ENCODE data around the gene CD79B. TPM values are rescaled to one million over a fixed set of nuclear protein-coding genes. Genes with fewer than 3 reads are reported as not detected.

The CD79B gene
- polyA plus RNA-seq, 1 donor from 2014 or later: 1,452 TPM

DNA sequence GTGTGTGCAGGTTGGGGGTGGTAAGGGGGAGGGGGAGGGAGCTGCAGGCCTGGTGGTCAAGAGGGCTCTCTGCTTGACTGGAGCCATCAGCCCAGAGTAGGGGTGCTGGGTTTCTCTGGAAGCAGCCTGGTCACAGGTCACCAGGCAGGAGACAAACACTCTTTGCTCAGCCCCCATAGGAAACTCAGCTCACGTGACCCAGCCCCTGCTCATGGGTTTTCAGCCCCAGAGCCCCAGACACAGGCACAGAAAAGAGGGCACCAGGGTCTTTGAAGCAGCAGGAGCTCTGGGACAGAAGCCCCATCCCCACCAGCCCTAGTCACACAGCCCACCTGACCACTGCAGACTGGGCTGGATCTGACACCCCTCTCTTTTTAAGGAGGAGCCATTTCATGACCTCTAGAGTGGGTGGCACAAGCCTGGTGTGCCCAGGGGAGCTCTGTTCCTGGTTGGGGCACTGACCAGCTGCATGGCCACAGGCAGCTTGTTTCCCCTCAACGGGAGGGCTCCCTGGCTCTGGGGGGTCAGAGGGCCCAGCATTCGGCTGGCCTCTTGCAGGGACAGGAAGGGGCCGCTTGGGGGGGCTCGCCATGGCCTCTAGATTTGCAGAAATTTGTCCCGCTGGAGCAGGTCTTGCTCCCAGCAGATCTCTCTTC is 13.8 kb upstream of the CD79B start:
- Mint-ChIP-seq H3K36me3 (peaks cover 4% of the 10 kb centered on the region), H3K4me3 (peak overlapping the region; percentile 16 to 89 (median 80)), H3K9me3 (no peaks in the 10 kb centered on the region), H3K27ac (peak overlapping the region; percentile 79 to 94 (median 91)), H3K4me1 (peaks cover 6 to 16% (median 15%) of the 10 kb centered on the region in 3 donors), H3K27me3 (no peaks in the 10 kb centered on the region)

DNA sequence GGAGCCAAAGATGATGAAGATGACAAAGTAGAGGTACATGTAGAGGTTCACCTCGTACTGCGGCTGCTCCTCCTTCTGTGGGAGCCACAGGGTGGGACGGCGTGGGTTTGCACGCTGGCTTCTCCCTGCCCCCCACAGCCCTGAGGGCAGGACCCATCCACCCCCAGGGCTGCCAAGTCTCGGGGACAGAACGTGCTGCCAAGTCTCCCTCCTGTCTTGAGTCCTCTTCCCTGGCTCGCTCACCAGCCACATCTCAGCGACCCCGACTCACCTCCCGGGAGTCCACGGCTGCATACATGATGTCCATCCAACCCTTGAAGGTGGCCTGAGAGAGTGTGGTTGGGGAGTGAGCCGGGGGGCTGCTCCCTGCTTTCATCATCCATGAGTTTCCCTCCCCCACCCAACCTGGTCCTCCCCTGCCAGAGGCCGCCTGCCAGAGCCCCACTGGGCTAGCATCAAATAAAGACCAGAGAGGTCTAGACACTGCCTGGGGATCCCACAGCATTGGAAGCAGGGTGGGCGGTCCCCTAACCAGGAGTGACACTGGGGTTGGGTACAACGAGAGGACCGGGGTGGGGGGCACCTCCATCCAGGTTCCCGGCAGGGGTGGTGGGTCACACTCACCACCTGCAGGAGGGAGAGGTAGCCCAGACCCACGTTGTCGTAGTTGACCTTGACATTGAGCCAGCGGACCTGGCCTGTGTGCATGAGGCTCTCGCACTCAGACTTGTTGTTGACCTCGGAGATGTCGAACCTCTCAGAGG is 12.8 kb upstream of the CD79B start:
- Mint-ChIP-seq H3K36me3 (peaks cover 4% of the 10 kb centered on the region), H3K27ac (peak overlapping the region; percentile 79 to 94 (median 91)), H3K4me3 (peak overlapping the region; percentile 16 to 89 (median 76)), H3K4me1 (peaks cover 4 to 14% (median 13%) of the 10 kb centered on the region in 3 donors), H3K9me3 (no peaks in the 10 kb centered on the region), H3K27me3 (no peaks in the 10 kb centered on the region)

DNA sequence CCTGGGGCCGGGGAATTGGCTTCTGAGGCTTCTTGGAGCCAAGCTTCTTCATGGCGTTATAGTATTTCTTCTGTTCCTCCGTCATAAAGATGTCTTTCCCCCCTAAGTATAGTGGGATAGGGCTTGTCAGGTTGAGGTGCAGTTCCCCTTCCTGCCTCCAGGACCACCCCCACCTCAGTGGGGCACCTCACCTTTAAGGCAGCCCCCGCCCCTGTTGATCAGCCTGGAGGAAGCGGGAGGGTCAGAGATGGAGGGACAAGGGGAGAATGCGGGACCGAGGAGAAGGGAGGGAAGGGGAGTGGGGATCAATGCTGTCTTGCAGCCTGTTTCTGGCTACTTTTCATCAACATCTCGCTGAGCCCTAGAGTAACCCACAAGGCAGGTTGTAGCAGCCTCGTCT is 11.6 kb upstream of the CD79B start:
- Mint-ChIP-seq H3K4me3 (no peak overlapping the region), H3K36me3 (peaks cover 4% of the 10 kb centered on the region), H3K9me3 (no peaks in the 10 kb centered on the region), H3K27me3 (no peaks in the 10 kb centered on the region), H3K27ac (peak overlapping the region in 1 of 3 donors; percentile 12), H3K4me1 (peaks cover 4 to 24% (median 19%) of the 10 kb centered on the region in 3 donors)

DNA sequence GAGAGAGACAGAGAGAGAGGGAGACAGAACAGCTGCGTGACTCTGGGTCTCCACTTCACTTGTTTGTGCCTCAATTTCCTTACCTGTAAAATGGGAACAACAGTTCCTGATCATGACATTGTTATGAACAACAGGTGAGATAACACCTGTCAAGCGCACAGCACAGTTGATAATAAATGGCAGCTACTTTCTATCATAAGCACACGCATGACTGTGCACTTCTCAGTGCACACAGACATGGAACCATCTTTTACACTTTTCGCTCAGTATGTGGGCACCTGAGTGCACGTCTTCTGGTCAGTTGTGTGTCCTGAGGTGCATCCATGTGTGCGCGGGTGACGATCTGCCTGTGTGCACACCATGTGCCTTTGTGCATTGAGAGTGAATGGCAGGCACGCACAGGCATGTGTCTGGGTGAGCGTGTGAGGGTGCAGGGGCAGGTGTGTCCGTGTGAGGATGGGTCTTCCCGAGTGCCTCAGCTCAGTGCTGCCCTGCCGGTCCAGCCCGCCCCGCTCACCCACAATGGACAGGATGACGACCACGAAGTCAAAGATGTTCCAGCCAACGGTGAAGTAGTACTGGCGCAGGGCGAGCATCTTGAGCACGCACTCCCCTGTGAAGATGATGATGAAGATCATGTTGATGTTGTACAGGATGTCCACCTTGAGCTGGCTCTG is 10.3 kb upstream of the CD79B start:
- H3K4me3 Mint-ChIP-seq: no peak overlapping the region
- peaks cover 12 to 29% (median 26%) of the 10 kb centered on the region in 3 donors for H3K4me1 Mint-ChIP-seq

DNA sequence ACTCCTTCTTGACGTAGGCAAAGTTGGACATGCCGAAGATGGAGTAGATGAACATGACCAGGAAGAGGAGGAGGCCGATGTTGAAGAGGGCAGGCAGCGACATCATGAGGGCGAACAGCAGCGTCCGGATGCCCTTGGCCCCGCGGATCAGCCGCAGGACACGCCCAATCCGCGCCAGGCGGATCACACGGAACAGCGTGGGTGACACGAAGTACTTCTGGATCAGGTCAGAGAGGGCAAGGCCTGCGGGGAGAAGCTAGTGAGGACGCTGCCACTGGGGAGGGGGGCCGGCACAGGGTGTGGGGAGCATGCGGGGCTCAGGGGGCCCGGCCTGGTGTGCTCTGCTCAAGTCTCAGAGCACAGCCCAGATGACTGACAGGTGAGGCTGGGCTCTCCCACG is 9.6 kb upstream of the CD79B start:
- Mint-ChIP-seq H3K4me3 (no peak overlapping the region), H3K4me1 (peaks cover 15 to 29% (median 27%) of the 10 kb centered on the region in 3 donors)

More for the DNA sequence above, 10.3 kb upstream of the CD79B start:
- Mint-ChIP-seq H3K9me3 (no peaks in the 10 kb centered on the region), H3K27me3 (no peaks in the 10 kb centered on the region), H3K27ac (peak overlapping the region in 1 of 3 donors; percentile 15), H3K36me3 (peaks cover 4% of the 10 kb centered on the region)

DNA sequence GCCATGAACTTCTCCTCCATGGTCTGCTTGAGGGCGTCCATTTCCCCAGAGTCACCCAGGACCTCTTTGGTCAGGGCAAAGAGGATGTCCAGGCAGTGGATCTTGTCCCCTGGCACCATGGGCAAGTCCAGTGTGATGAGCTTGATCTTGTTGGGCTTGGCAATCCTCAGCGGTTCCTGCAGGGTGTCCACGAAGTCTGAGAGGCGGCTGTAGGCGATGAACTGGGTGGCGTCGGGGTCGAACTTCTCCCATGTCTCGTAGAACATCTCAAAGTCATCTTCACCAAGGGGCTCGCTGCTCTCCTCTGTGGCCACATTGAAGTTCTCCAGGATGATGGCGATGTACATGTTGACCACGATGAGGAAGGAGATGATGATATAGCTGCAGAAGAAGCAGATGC is 9.0 kb upstream of the CD79B start:
- peaks cover 0 to 2% (median 0%) of the 10 kb centered on the region in 3 donors for H3K9me3 Mint-ChIP-seq
- peaks cover 17 to 29% (median 25%) of the 10 kb centered on the region in 3 donors for H3K4me1 Mint-ChIP-seq
- no peak overlapping the region for H3K4me3 Mint-ChIP-seq
- no peaks in the 10 kb centered on the region for H3K27me3 Mint-ChIP-seq
- H3K27ac Mint-ChIP-seq: peak overlapping the region in 1 of 3 donors; percentile 2
- H3K36me3 Mint-ChIP-seq: peaks cover 4% of the 10 kb centered on the region

More for the DNA sequence above, 9.6 kb upstream of the CD79B start:
- Mint-ChIP-seq H3K27ac (no peak overlapping the region), H3K36me3 (peaks cover 4% of the 10 kb centered on the region), H3K27me3 (no peaks in the 10 kb centered on the region), H3K9me3 (no peaks in the 10 kb centered on the region)

DNA sequence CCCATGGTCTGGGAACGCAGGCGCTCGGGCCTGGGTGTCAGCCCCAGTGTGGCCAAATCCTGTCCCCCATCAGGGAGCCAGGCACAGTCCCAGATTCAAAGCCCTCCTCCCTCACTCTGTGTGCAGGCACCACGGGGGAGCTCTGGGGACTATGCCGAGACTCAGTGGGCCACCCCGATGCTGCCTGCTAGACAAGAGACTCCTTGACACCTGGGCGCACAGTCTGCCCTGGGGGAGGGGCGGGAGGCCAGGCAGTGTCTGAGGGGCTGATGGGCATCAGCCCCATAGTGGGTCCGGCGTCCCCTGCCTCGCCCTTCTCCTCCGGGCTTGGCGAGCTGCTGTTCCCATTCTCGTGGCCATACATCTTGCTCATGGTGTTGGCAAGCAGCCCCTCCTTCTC is 8.5 kb upstream of the CD79B start:
- peaks cover 4% of the 10 kb centered on the region for H3K36me3 Mint-ChIP-seq
- peak overlapping the region in 1 of 4 donors; percentile 60 for H3K4me3 Mint-ChIP-seq
- H3K9me3 Mint-ChIP-seq: peaks cover 0 to 2% (median 0%) of the 10 kb centered on the region in 3 donors
- no peak overlapping the region for H3K27ac Mint-ChIP-seq
- no peaks in the 10 kb centered on the region for H3K27me3 Mint-ChIP-seq
- peaks cover 23 to 32% (median 29%) of the 10 kb centered on the region in 3 donors for H3K4me1 Mint-ChIP-seq

DNA sequence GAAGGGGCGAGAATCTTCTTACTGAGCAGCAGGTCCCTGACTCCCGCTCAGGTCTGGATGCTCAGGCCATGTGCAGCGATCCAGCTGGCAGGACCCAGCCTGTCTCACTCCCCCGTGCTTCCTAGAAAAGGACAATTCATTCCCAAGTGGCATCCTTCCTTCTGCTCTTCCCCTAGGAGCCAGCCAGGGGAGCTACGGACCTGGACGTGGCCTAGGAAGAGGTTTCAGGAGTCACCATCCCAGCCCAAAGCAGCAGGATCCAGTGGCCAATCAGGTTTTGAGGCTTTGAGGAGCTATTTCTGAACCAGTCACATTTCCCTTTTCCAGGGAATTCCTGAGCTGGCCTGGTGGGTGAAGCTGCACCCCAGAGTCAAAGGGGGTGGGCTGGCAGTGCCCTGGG is 7.8 kb upstream of the CD79B start:
- H3K4me3 Mint-ChIP-seq: no peak overlapping the region
- H3K27me3 Mint-ChIP-seq: no peaks in the 10 kb centered on the region
- H3K27ac Mint-ChIP-seq: peak overlapping the region in 1 of 3 donors; percentile 65
- H3K4me1 Mint-ChIP-seq: peaks cover 27 to 30% (median 30%) of the 10 kb centered on the region in 3 donors
- peaks cover 4% of the 10 kb centered on the region for H3K36me3 Mint-ChIP-seq
- peaks cover 0 to 2% (median 0%) of the 10 kb centered on the region in 3 donors for H3K9me3 Mint-ChIP-seq

DNA sequence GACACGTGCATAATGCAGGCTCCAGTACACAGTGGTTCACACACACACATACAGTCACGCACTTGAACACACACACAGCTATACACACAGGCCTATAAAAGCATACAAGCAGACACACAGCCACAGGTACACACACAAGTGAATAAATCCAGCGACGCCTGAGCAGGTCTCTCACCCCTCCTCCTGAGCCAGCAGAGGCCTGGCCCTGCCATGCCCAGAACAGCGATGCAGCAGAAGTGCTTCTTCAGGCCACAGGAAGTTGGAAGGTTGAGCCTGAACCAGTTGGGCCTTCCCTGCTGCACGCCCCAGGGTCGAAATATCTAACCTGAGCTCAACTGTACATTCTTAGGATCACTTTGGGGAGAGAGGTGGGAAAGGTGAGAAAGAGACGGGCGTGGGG is 7.3 kb upstream of the CD79B start:
- H3K4me3 Mint-ChIP-seq: peak overlapping the region in 1 of 4 donors; percentile 65

DNA sequence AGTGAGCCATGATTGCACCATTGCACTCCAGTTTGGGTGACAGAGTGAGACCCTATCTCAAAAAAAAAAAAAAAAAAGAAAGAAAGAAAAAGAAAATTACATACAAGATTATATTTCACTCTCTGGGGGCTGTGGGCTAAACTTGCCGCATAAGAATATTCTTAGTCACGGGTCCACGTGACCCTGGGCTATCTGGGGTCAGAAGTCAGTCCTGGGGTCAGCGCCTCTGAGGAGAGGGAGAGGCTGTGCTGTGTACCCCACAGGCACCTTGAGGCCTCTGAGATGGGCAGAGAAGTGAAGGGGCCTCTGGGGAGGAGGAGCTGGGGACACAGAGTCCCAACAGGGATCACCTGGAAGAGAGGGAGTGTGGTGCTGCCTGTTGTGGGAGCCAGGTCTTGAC is 5.8 kb upstream of the CD79B start:
- Mint-ChIP-seq H3K27ac (peak overlapping the region in 1 of 3 donors; percentile 71), H3K4me1 (peaks cover 37 to 39% (median 37%) of the 10 kb centered on the region in 3 donors), H3K9me3 (peaks cover 0 to 2% (median 0%) of the 10 kb centered on the region in 3 donors), H3K27me3 (no peaks in the 10 kb centered on the region), H3K36me3 (peaks cover 4% of the 10 kb centered on the region), H3K4me3 (peak overlapping the region in 1 of 4 donors; percentile 23)

More for the DNA sequence above, 7.3 kb upstream of the CD79B start:
- Mint-ChIP-seq H3K27ac (peak overlapping the region in 1 of 3 donors; percentile 65), H3K9me3 (peaks cover 0 to 2% (median 0%) of the 10 kb centered on the region in 3 donors), H3K36me3 (peaks cover 4% of the 10 kb centered on the region), H3K27me3 (no peaks in the 10 kb centered on the region), H3K4me1 (peaks cover 27 to 31% (median 31%) of the 10 kb centered on the region in 3 donors)

DNA sequence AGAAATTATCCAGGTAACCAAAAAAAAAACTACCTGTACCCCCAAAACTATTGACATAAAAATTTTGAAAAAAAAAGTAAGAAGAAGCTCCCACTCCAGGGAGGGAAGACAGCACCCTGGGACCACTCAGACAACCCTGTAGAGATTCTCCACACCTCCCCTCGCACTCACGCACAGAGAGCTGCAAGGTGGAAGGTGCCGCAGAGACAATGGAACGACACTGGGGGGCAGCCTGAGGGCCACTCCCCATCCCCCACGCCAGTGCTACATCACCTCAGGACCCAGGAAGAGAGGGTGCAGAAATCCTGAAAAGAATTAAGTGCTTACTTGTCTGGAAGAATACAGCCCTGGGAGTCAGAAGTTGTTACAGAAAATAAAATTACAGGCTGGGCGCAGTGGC is 5.2 kb upstream of the CD79B start:
- H3K36me3 Mint-ChIP-seq: peaks cover 4% of the 10 kb centered on the region
- peaks cover 42 to 43% (median 42%) of the 10 kb centered on the region in 3 donors for H3K4me1 Mint-ChIP-seq
- H3K4me3 Mint-ChIP-seq: peak overlapping the region in 1 of 4 donors; percentile 49
- H3K9me3 Mint-ChIP-seq: peaks cover 0 to 2% (median 0%) of the 10 kb centered on the region in 3 donors
- H3K27ac Mint-ChIP-seq: peak overlapping the region in 1 of 3 donors; percentile 57
- H3K27me3 Mint-ChIP-seq: no peaks in the 10 kb centered on the region

DNA sequence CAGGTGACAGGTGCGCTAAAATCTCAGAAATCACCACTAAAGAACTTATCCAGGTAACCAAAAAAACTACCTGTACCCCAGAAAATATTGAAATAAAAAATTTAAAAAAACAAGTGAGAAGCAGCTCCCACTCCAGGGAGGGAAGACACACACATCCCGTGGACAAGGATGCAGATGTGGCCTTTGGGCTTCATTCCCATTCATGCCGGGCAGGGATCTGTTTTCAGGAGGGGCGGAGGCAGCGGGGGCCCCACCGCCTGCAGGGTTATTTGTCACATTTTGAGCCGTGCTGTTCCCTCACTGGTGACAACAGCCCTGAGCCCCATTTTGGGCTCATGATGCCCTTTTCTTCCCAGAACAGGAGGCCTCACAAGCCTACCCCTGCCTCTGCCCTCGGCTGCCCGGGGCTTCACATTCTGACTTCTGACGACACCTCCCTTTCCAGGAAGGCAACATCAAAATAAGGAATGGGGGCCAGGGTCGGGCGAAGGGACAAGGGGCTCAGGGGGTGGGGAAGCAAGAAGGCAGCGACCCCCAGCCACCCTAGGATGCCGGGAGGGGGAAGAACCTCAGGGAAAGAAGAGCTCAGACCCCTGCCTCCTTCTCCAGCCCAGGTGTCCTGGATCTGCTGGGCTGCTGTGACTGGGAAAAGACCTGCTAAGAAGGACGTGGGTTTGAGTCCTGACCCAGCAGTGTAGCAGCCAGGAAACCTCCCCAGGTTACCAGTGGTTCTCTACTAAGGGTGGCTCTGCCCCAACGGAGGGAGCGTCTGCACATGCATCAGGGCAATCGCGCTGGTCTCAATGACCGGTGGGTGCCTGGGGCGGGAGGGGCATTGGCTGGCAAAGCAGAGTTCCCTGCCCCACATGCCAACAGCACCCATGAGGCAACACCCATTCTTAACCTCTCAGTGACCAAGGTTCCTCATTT is 2.3 kb upstream of the CD79B start:
- peaks cover 0 to 2% (median 0%) of the 10 kb centered on the region in 3 donors for H3K9me3 Mint-ChIP-seq
- peaks cover 42 to 43% (median 42%) of the 10 kb centered on the region in 3 donors for H3K4me1 Mint-ChIP-seq
- H3K36me3 Mint-ChIP-seq: peaks cover 13% of the 10 kb centered on the region
- H3K27ac Mint-ChIP-seq: peak overlapping the region in 2 of 3 donors; percentile 31 to 97
- H3K4me3 Mint-ChIP-seq: peak overlapping the region; percentile 62 to 90 (median 87)
- H3K27me3 Mint-ChIP-seq: no peaks in the 10 kb centered on the region

DNA sequence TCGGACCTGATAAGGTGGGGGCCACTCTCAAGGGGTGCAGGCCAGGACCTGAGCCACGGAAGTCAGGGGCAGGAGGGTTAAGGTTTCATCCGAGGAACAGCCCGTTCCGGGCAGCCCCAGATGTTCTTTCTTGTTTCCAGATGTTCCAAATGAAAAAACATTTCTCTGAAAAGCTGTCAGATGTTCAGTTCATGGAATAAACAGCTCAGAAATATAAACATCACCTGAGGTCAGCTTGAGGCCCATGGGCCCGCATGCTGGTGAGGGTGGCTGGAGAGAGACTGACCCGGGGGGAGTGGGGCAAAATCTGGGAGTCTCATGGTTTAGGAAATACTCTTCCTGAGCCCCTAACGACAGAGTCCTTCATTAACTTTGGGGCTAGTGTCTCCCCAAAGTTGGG is 1.5 kb upstream of the CD79B start:
- H3K36me3 Mint-ChIP-seq: peaks cover 13% of the 10 kb centered on the region
- peak overlapping the region in 2 of 3 donors; percentile 97 to 99 for H3K27ac Mint-ChIP-seq
- H3K4me1 Mint-ChIP-seq: peaks cover 36 to 41% (median 40%) of the 10 kb centered on the region in 3 donors
- H3K4me3 Mint-ChIP-seq: peak overlapping the region in 3 of 4 donors; percentile 8 to 99 (median 88)
- H3K27me3 Mint-ChIP-seq: no peaks in the 10 kb centered on the region
- H3K9me3 Mint-ChIP-seq: peaks cover 0 to 2% (median 0%) of the 10 kb centered on the region in 3 donors

DNA sequence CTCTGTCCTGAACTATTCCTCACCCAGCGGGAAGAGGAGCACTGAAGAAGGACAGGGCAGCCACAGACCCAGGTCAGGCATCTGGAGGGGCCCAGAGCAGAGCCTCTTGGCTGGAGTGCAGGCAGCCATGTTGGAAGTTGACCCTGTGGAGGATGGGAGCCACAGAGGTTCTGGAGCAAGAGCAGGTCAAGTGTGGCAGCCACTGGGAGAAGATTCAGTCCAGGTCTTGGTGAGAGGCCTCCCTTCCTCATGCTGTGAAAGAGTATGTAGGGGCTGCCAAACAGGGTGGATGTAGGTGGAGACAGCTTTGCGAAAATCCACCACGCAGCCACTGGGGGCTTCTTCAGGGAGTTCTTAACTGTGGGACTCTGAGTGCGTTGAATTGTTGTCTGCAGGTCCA is 590 bp upstream of the CD79B start:
- H3K27ac Mint-ChIP-seq: peak overlapping the region; percentile 93 to 99 (median 97)
- H3K27me3 Mint-ChIP-seq: no peaks in the 10 kb centered on the region
- H3K4me3 Mint-ChIP-seq: peak overlapping the region; percentile 88 to 99 (median 98)
- H3K4me1 Mint-ChIP-seq: peaks cover 34 to 39% (median 36%) of the 10 kb centered on the region in 3 donors
- H3K9me3 Mint-ChIP-seq: peaks cover 0 to 2% (median 0%) of the 10 kb centered on the region in 3 donors
- peaks cover 13% of the 10 kb centered on the region for H3K36me3 Mint-ChIP-seq
